Amygdala (tissue), 56 donors: Measurements from ENCODE around the gene IRF9.

Source experiments
- DNase-seq, 56 donors: peaks; one replicate each; lab custom pipeline; 2025; lab: John Stamatoyannopoulos, UW

Gene IRF9, protein sequence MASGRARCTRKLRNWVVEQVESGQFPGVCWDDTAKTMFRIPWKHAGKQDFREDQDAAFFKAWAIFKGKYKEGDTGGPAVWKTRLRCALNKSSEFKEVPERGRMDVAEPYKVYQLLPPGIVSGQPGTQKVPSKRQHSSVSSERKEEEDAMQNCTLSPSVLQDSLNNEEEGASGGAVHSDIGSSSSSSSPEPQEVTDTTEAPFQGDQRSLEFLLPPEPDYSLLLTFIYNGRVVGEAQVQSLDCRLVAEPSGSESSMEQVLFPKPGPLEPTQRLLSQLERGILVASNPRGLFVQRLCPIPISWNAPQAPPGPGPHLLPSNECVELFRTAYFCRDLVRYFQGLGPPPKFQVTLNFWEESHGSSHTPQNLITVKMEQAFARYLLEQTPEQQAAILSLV

GRCh38 chr14:24160850-24161804, at the start of gene IRF9:
Gene IRF9, plus strand, starts transcription at chr14:24161265. Its CDS starts 880 bp downstream, at chr14:24162145.
- DNase-seq: peak; percentile 68 to 98 (median 91)

- no peak for DNase-seq
Observed at GRCh38 chr14:24113379-24113800, 47.7 kb upstream of the IRF9 start.

- peak in 53 of 56 donors; percentile 60 to 95 (median 85) for DNase-seq
Observed at GRCh38 chr14:24113801-24114531, 47.1 kb upstream of the IRF9 start.

DNA sequence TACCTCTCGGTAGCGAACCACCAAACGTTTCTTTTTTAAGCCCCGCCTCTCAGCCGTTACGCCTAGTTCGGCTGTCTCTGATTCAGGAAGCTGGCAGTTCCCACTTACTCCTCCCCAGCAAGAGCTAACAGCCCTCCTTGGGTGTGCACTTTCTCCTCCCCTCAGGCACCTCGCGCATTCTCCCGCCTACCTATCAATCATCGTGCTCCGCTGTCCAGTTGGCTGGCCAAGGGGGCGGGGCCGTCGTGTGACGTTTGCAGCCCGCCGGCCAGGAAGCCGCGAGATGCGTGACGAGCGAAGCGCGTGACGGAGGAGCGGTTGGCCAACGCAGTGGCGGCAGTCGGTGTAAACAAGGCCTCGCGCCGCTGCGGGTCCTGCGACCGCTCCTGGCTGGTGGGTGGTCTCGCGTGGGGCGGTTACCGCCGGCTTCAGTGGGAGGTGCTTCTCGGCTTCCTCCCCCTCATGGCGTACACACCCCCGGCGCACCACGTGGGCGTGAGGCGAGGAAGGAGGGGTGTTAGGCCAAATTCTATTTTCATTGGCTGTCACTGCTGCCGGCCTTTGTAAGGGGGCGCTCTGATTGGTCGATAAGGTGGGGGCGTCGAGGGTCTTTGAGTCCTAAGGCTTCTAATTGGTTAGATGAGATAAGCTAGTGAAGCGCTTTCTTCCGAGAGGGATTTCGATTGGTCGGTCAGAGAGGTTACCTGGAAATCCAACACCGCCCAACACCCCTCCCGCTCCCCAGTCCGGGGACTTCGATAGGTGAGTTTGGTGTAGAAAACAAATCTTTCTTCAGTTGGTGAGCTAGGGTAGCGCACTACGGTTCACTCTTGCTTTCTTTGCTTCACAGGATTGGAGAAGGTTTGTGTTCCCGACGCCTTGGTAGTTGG, 46.3 kb upstream of the IRF9 start, which contains the start of the genes DCAF11 and NRL:
Gene DCAF11 (plus strand): TSS at position 246 of the 890 bp plus-strand sequence. CDS start 818 bp downstream, outside the sequence.
Gene NRL (minus strand): TSS at position 418 of the 890 bp plus-strand sequence. CDS start 32,101 bp downstream, outside the sequence.
- DNase-seq: peak; percentile 93 to 100 (median 99)

DNA sequence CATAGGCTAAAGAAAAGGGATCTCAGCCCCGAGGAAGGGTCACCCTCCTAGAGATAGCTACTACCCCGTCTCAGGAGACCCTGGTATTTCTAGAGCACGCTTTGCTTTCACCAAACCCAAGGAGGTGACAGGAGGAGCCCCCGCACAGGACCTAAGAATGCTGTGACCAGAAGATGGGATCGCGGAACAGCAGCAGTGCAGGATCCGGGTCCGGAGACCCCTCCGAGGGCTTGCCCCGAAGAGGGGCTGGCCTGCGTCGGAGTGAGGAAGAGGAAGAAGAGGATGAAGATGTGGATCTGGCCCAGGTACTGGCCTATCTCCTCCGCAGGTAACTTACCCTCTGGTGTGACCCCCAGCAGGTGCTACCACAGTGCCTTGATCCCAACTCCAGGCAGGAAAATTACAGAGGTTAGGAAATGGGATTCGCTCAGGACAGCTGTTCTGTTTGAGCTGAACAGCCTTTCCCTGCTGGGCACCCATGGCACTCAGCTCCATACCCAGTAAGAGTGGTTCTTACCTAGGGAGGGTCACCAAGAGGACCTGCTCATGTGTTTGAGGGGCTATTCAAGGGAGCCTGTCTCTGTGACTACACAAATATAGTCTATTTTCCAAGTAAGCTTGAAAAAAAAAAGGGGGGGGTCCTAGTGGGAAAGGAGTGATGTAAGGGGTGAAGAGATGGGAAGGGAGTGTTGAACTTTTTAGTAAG, 45.5 kb upstream of the IRF9 start:
- no peak for DNase-seq

DNA sequence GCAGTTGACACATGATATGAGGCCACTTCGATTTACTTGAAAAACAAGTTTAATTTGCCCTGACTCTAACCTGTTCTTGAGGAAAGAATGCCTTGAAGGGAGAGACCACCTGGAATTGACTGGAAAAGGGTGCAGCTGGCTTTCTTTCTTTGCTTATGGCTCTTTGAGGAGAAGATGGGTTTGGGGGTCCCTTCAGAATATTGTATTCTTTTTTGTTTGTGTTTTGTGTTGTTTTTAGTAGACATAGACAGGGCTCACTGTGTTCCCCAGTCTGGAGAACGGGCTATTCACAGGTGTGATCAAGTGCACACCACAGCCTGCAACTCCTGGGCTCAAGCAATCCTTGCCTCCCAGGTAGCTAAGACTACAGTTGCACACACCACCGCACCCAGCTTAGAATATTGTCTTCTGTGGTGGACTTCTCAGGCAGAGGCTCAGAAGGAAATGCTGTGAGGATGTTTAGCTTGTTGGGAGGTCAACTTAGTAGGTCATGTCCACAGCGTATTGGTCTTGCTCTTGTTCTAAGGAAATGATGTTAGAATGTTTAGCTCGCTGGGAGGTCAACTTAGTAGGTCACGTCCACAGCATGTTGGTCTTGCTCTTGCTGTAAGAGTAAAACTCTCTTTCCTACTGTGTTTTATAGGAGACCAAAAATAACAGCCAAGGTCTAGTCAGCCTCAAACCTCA, 44.8 kb upstream of the IRF9 start:
- no peak for DNase-seq

DNA sequence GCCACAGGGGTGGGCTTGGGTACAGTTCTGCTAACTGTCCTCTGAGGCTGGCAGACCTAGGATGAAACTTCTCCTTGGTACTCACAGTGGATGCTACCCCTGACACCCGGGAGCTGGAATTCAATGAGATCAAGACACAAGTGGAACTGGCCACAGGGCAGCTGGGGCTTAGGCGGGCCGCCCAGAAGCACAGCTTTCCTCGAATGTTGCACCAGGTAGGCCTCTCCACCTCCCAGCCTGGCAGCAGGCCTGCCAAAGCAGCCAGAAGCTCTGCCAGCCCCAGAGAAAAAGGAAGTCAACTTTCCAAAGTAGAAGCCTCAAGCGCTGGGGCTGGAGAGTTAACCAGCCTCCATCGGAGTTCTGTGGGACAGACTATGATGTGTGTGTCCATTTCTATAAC, 43.9 kb upstream of the IRF9 start:
- DNase-seq: no peak

DNA sequence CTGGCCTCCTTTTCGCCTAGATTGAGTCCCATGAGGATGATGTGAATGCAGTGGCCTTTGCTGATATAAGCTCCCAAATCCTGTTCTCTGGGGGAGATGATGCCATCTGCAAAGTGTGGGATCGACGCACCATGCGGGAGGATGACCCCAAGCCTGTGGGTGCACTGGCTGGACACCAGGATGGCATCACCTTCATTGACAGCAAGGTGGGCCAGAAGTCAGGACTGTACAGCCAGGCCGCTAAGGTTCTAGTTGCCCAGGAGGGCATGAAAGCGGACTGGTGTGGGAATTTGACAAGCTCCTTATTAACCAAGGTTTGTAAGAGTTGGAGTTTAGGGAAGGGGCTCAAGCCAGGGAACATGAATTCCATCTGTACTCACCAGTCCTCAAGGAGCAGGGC, 41.4 kb upstream of the IRF9 start:
- no peak for DNase-seq

DNA sequence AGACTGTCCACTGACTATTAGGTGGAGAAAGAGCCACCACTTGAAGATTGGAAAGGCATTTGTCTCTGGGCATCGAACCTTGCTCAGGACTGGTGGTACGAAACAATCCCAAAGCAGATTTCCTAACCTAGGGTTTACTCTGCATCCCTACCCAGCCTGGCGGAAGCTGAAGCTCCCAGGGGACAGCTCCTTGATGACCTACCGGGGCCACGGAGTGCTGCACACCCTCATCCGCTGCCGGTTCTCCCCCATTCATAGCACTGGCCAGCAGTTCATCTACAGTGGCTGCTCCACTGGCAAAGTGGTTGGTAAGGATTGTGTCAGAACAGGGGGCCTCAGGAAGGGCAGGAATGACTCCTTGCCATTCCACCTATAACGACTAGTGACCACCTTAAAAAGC, 39.9 kb upstream of the IRF9 start:
- no peak for DNase-seq

- no peak for DNase-seq
Observed at GRCh38 chr14:24122416-24122815, 38.6 kb upstream of the IRF9 start.

GRCh38 chr14:24122898-24123297, 38.2 kb upstream of the IRF9 start:
- DNase-seq: no peak

DNA sequence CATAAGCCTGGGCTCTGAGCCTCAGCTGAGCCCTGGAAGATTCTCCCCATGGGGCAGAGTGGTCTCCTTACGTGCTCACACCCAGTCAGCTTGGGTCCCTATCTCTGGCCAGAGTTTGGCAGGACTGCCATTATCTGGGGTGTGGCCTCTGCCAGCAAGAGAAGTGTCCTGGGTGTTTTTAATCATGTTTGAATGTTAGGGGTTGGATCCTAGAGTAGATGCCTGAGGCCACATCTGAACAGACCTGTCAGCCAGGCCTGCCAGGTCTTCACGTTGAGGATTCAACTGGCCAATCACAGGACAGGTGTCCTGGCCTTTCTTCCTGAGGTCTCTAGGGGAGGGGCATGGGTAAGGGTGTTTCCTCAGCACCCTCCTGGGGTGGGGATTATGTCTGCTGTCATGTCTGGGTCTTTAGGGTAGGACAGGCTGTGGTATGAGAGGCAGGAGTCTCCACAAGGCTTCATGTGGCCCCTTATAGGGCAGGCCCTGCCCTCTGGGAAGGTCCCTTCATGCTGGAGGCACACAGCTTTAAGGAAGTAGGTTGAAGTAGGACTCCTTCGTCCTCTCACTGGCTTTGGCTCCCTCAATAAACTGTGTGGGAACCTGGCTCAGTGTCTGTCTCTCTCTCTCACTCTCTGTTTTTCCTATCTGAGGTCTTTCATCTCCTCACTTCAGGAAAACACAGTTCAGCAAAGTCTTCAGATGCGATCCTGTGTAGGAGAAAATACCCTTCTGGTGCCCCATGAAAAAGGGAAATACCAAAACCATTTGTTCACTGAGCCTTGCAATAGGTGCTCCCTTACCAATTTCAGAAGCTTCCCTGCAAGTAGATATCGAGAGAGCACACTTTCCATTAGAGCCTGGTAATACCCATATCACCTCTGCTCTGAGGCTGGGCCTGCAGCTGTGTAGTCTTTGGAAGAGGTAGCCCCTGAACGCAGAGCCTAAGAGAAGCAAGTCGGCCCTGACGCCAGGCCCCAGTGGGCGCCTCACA, 37.3 kb upstream of the IRF9 start:
- no peak for DNase-seq

DNA sequence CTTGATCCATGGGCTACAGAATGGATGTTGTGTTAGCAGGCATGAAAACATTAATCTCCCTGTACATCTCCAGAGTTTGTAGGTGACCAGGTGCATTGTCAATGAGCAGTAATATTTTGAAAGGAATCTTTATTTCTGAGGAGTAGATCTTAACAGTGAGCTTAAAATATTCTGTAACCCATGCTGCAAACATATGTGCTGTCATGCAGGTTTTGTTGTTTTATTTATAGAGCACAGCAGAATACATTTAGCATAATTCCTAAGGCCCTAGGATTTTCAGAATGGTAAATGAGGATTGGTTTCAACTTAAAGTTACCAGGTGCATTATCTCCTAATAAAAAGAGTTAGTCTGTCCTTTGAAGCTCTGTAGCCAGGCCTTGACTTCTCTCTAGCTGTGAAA, 34.1 kb upstream of the IRF9 start:
- DNase-seq: no peak

DNA sequence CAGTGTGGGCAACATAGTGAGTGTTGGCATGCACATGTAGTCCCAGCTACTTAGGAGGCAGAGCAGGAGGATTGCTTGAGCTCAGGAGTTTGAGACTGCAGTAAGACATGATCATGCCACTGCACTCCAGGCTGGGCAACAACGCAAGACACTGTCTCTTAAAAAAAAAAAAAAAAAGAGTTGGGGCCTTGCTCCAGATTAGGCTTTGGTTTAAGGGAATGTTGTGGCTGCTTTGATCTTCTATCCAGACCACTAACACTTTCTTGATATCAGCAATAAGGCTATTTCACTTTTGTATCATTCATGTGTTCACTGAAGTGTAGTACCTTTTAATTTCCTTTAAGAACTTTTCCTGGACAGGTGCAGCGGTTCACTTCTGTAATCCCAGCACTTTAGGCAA, 33.4 kb upstream of the IRF9 start:
- no peak for DNase-seq

DNA sequence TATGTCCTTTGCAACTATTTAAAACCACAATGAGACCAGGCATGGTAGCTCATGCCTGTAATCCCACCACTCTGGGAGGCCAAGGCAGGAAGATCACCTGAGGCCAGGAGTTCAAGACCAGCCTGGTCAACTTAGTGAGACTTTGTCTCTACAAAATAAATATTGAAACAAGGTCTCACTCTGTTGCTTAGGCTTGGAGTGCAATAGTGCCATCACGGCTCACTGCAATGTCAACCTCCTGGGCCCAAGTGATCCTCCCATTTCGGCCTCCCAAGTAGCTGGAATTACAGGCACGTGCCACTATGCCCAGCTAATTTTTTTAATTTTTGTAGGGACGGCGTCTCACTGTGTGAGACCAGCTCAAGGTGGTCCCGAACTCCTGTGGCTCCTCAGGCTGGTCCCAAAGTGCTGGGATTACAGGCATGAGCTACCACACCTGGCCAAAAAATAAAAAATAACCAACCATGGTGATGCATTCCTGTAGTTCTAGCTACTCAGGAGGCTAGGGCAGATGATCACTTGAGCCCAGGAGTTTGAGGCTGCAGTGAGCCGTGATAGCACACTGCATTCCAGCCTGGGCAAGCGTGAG, 31.6 kb upstream of the IRF9 start:
- no peak for DNase-seq

- DNase-seq: no peak
Observed at GRCh38 chr14:24130380-24130716, 30.7 kb upstream of the IRF9 start, which contains the start of gene FITM1. Gene FITM1, plus strand, starts transcription at chr14:24130659. Its CDS starts 905 bp downstream, at chr14:24131564.
